Astrocyte of the cerebellum (primary cell): ENCODE data around the gene FUT2.
A peak's percentile ranks its signal among the peaks of the same experiment; 100 is the strongest.

Experiments used
- DNase-seq: peaks from one replicate; pipeline ENCODE4 v3.0.0-alpha.2; 2011; ENCODE audit warnings: low read depth
- H3K4me3 ChIP-seq: 2 replicates; pipeline ENCODE4 v1.5.1; 2011; ENCODE audit warnings: mild to moderate bottlenecking, low read depth, low read length, moderate library complexity
- CTCF ChIP-seq: IDR thresholded peaks from 2 replicates; pipeline ENCODE4 v1.5.1; 2012; ENCODE audit warnings: low read length, low read depth, moderate library complexity, mild to moderate bottlenecking; ENCODE audit errors: missing control alignments
- in situ Hi-C: cut with HindIII; loops from 2 replicates; pipeline ENCODE4 v1.10.0; 2017; ENCODE audit warnings: low sequenced_read_pairs

FUT2 gene

GRCh38 chr19:48695743-48696352 is at the start of gene FUT2:
FUT2 (plus strand) TSS chr19:48695971; CDS start chr19:48702957, 6,986 bp downstream.
- no peak for DNase-seq
- TF ChIP-seq CTCF = no peak

DNA sequence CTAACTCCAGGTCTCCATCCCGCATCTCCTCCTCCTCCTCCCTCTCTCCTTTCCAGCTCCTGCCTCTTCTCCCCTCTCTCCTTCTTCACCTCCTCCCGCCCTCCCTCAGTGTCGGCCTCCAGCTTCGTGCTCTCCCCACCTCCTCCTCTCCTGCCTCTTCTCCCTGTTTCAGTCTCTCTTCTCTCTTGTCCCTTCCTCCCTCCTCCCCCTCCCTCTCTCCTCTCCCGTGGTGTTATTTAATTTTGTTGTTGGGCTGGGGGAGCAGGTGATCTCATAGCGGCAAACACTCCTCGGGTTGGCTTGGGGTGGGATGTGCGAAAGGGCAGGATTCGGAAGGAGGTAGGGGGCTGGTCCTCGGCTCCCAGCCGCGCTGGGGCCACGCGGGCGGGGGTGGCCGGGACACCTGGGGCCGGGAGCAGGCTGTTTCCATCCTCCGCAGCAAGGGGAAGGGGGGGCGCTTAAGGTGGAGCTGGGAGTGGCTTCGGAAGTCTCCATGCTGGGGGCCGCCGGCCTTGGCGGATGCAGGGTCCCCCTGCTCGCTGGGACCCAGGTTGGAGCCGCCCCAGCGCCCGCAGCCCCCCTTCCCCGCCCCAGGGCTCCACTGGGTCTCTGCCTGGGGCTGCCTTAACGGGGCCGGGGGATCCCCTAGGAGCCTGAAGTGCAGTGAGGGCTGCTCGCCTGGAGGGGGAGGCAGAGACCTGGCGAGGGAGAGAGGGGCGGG is 49.6 kb upstream of the FUT2 start, which contains the start of gene CA11:
Gene CA11 (minus strand): TSS at position 187 of the 721 bp plus-strand sequence. CDS start 555 bp downstream, outside the sequence.
- TF ChIP-seq CTCF = peak; percentile 76
- in situ Hi-C loops = no loop called here
- peak within 1 kb of the TSS; percentile 52 for H3K4me3 ChIP-seq
- no peak for DNase-seq

More at GRCh38 chr19:48695743-48696352, at the start of gene FUT2:
- in situ Hi-C loops = no loop called here
- H3K4me3 ChIP-seq = peak within 1 kb of the TSS; percentile 7

DNA sequence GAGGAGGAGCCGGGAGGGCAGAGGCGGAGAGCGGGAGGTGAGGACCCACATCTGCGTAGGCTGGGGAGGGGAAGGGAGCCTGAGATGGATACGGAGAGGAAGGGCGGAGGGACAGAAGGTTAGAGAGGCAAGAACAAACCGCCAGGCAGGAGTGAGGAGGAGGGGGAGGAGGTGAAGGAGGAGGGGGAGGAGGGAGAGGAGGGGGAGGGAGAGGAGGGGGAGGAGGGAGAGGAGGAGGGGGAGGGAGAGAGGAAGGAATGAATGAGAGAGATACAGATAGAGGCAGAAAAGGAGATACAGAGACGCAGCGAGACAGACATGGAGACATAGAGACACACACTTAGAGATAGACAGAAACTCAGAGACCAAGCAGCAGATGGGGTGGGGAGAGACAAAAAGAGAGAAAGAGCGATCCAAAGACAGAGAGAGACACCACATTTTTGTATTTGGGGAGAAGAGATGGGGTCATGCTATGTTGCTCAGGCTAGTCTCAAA is 49.0 kb upstream of the FUT2 start:
- peak overlapping the region; percentile 52 for H3K4me3 ChIP-seq
- no peak for DNase-seq
- TF ChIP-seq CTCF = no peak
- in situ Hi-C loops = no loop called here

GRCh38 chr19:48648134-48648533 is 47.6 kb upstream of the FUT2 start:
- in situ Hi-C loops = no loop called here

GRCh38 chr19:48650974-48651682 is 44.6 kb upstream of the FUT2 start:
- DNase-seq = no peak
- no peak overlapping the region for H3K4me3 ChIP-seq
- in situ Hi-C loops = no loop called here
- no peak for TF ChIP-seq CTCF

More at GRCh38 chr19:48648134-48648533, 47.6 kb upstream of the FUT2 start:
- no peak overlapping the region for H3K4me3 ChIP-seq
- TF ChIP-seq CTCF = no peak
- DNase-seq = no peak

GRCh38 chr19:48651683-48652048 is 44.1 kb upstream of the FUT2 start:
- in situ Hi-C loops = no loop called here
- no peak for TF ChIP-seq CTCF
- H3K4me3 ChIP-seq = no peak overlapping the region
- no peak for DNase-seq
